Liver (tissue), 9 donors: ENCODE data around the gene INPP5B. TPM values are rescaled to one million over a fixed set of nuclear protein-coding genes. Genes with fewer than 3 reads are reported as not detected.
A peak's percentile ranks its signal among the peaks of the same experiment; 100 is the strongest.

ENCODE experiments used
- DNase-seq: peaks from one replicate; pipeline ENCODE4 v3.0.0-alpha.2; 2017; ENCODE audit warnings: low spot score
- H3K27ac ChIP-seq, 2 donors: one replicate each; pipeline ENCODE4 v1.7.0; 2013; ENCODE audit warnings: inconsistent platforms in 2 of 2, low read length in 2 of 2, control low read depth in 1 of 2, low read depth in 1 of 2, mild to moderate bottlenecking in 1 of 2
- H3K27me3 ChIP-seq, 4 donors: one replicate each; pipeline versions ENCODE4 v1.6.1 to v1.7.0; 2013; ENCODE audit warnings: low read length in 3 of 4, inconsistent platforms in 1 of 4, mild to moderate bottlenecking in 1 of 4, moderate library complexity in 1 of 4; ENCODE audit not compliant: control insufficient read depth in 4 of 4, insufficient read depth in 4 of 4
- H3K36me3 ChIP-seq, 4 donors: one replicate each; pipeline versions ENCODE4 v1.6.1 to v1.7.0; 2013; ENCODE audit warnings: low read length in 3 of 4, mild to moderate bottlenecking in 3 of 4, low read depth in 1 of 4, moderate library complexity in 1 of 4; ENCODE audit not compliant: control insufficient read depth in 4 of 4, insufficient read depth in 3 of 4
- H3K4me1 ChIP-seq, 4 donors: one replicate each; pipeline versions ENCODE4 v1.6.1 to v1.7.0; 2013; ENCODE audit warnings: low read length in 3 of 4, mild to moderate bottlenecking in 3 of 4, moderate library complexity in 1 of 4; ENCODE audit not compliant: control insufficient read depth in 4 of 4, insufficient read depth in 4 of 4
- H3K4me3 ChIP-seq, 3 donors: one replicate each; pipeline versions ENCODE4 v1.6.1 to v1.7.0; 2013; ENCODE audit warnings: low read length in 3 of 3, control low read depth in 1 of 3, low read depth in 1 of 3, mild to moderate bottlenecking in 1 of 3
- H3K9ac ChIP-seq, 2 donors: one replicate each; pipeline ENCODE4 v1.7.0; 2013; ENCODE audit warnings: low read length in 2 of 2, mild to moderate bottlenecking in 2 of 2, moderate library complexity in 2 of 2, control low read depth in 1 of 2, low read depth in 1 of 2
- H3K9me3 ChIP-seq, 4 donors: one replicate each; pipeline versions ENCODE4 v1.6.1 to v1.7.0; 2013; ENCODE audit warnings: low read length in 3 of 4; ENCODE audit not compliant: control insufficient read depth in 4 of 4
- ATF3 ChIP-seq: IDR thresholded peaks from 2 replicates; pipeline ENCODE4 v1.6.1; 2016; ENCODE audit warnings: antibody characterized with exemption
- CTCF ChIP-seq: fragments of 150-350 bp; IDR thresholded peaks from 2 replicates; pipeline ENCODE4 v1.5.1; 2017; ENCODE audit warnings: improper control_type of control experiment, low read depth, low read length; ENCODE audit not compliant: missing input control
- EGR1 ChIP-seq, 2 donors: IDR thresholded peaks; 2 replicates each; pipeline ENCODE4 v1.6.1; 2016 to 2018; ENCODE audit warnings: antibody characterized with exemption in 2 of 2, low read depth in 2 of 2
- FOXA2 ChIP-seq: IDR thresholded peaks from 2 replicates; pipeline ENCODE4 v1.6.1; 2016; ENCODE audit warnings: antibody characterized with exemption
- GABPA ChIP-seq, 2 donors: IDR thresholded peaks in 1 of 2; conservative IDR thresholded peaks in 1 of 2; 2 replicates each; pipeline ENCODE4 v1.6.1; 2016; ENCODE audit warnings: antibody characterized with exemption in 2 of 2, mild to moderate bottlenecking in 1 of 2, moderate library complexity in 1 of 2
- HNF4A ChIP-seq, 2 donors: conservative IDR thresholded peaks; 2 replicates each; pipeline ENCODE4 v1.6.1; 2016; ENCODE audit warnings: antibody characterized with exemption in 2 of 2, mild to moderate bottlenecking in 2 of 2
- HNF4G ChIP-seq: IDR thresholded peaks from 2 replicates; pipeline ENCODE4 v1.6.1; 2016; ENCODE audit warnings: antibody characterized with exemption
- JUND ChIP-seq, 2 donors: IDR thresholded peaks; 2 replicates each; pipeline ENCODE4 v1.6.1; 2016; ENCODE audit warnings: antibody characterized with exemption in 2 of 2
- REST ChIP-seq: IDR thresholded peaks from 2 replicates; pipeline ENCODE4 v1.6.1; 2016; ENCODE audit warnings: antibody characterized with exemption, mild to moderate bottlenecking
- RXRA ChIP-seq, 2 donors: IDR thresholded peaks; 2 replicates each; pipeline ENCODE4 v1.6.1; 2017 to 2018; ENCODE audit warnings: antibody characterized with exemption in 2 of 2, mild to moderate bottlenecking in 1 of 2
- TAF1 ChIP-seq: conservative IDR thresholded peaks from 2 replicates; pipeline ENCODE4 v1.6.1; 2016; ENCODE audit warnings: antibody characterized with exemption, mild to moderate bottlenecking
- YY1 ChIP-seq: IDR thresholded peaks from 2 replicates; pipeline ENCODE4 v1.6.1; 2016; ENCODE audit warnings: antibody characterized with exemption, mild to moderate bottlenecking
- ZBTB33 ChIP-seq: IDR thresholded peaks from 2 replicates; pipeline ENCODE4 v1.6.1; 2016; ENCODE audit warnings: antibody characterized with exemption
- WGBS: extraction: QIAGEN DNeasy Blood & Tissue Kit; methylation state at CpG from one replicate; pipeline ENCODE4 v1.1.7; 2013; 5-methylcytosine and 5-hydroxymethylcytosine counted together
- polyA plus RNA-seq, 2 donors: library from polyadenylated mRNA; stranded (reverse) in 1 of 2; unstranded in 1 of 2; fragments of 200-250 nt in 1 of 2; fragments of >200 nt in 1 of 2; fragmentation: Nextera tagmentation in 1 of 2; extraction: Ambion mirVana in 1 of 2; gene quantifications; one replicate each; pipeline versions ENCODE4 v1.2.1 to v1.2.3, GENCODE V29; 2013 to 2015
- total RNA-seq, 2 donors: library from RNA; depleted of rRNA; stranded (reverse); fragments of >200 nt; gene quantifications; one replicate each; pipeline ENCODE4 v1.2.3, GENCODE V29; 2014
- donor health status: healthy.
- donor health status: healthy.
- donor health status: healthy.
- donor health status: healthy.
- donor health status: healthy.

The INPP5B gene
- total and polyA plus RNA-seq, 4 donors, result 5.0 to 30.9 (median 13.6) TPM

GRCh38 chr1:37932759-37933158 is 14.1 kb downstream of the INPP5B start:
- Histone ChIP-seq H3K4me3 (no peak overlapping the region), H3K27ac (no peak overlapping the region), H3K9ac (no peak overlapping the region), H3K36me3 (peaks cover 0 to 16% (median 5%) of the 10 kb centered on the region in 4 donors), H3K9me3 (no peaks in the 10 kb centered on the region), H3K4me1 (peaks cover 2 to 17% (median 13%) of the 10 kb centered on the region in 4 donors), H3K27me3 (no peaks in the 10 kb centered on the region)
- no peak for DNase-seq
- TF ChIP-seq JUND (IDR thresholded peaks at IDR 0.05) (no peak), FOXA2 (no peak), CTCF (no peak), GABPA (IDR thresholded peaks at IDR 0.05 in 1 of 2, conservative IDR thresholded peaks at IDR 0.05 in 1 of 2) (no peak), REST (no peak), ZBTB33 (no peak), HNF4G (no peak), ATF3 (no peak), EGR1 (IDR thresholded peaks at IDR 0.05; ENCODE audit: low read depth in 2 of 2) (no peak)
- 84% methylated on average over 4 of the region's 4 CpGs for WGBS

- WGBS, result 1% methylated on average over 68 of the region's 68 CpGs
- peak overlapping the region in 1 of 2 donors; percentile 30 for H3K27ac ChIP-seq
- no peak for TF ChIP-seq ZBTB33
- no peak for TF ChIP-seq JUND (IDR thresholded peaks at IDR 0.05)
- no peak for TF ChIP-seq ATF3
- no peak for TF ChIP-seq CTCF
- peak; percentile 68 for TF ChIP-seq YY1
- TF ChIP-seq RXRA (IDR thresholded peaks at IDR 0.05), result peak in 1 of 2 donors; percentile 42
- peak; percentile 25 to 47 for TF ChIP-seq HNF4A (conservative IDR thresholded peaks at IDR 0.05)
- TF ChIP-seq TAF1, result no peak
These were observed 15.3 kb downstream of the INPP5B start for GRCh38 chr1:37931361-37932158.

More at GRCh38 chr1:37931361-37932158, 15.3 kb downstream of the INPP5B start:
- H3K9me3 ChIP-seq, result no peaks in the 10 kb centered on the region
- peak overlapping the region in 1 of 2 donors; percentile 3 for H3K9ac ChIP-seq
- H3K27me3 ChIP-seq, result no peaks in the 10 kb centered on the region
- H3K36me3 ChIP-seq, result peaks cover 0 to 13% (median 4%) of the 10 kb centered on the region in 4 donors
- DNase-seq, result peak; percentile 97
- peaks cover 2 to 17% (median 13%) of the 10 kb centered on the region in 4 donors for H3K4me1 ChIP-seq
- peak overlapping the region; percentile 69 to 84 (median 72) for H3K4me3 ChIP-seq
